Peyer's patch (tissue), 4 donors: ENCODE measurements around the gene ZNF654.

Experiments
- POLR2A ChIP-seq, 2 donors: fragments of 450-650 bp; IDR thresholded peaks; one replicate each; pipeline ENCODE4 v1.5.1; 2017; ENCODE audit warnings: antibody characterized with exemption in 2 of 2, mild to moderate bottlenecking in 2 of 2, moderate library complexity in 2 of 2
- TF ChIP-seq, protein P1 (sequence below), 6 experiments: fragments of 450-650 bp in 4 of 6; fragments of 200-600 bp in 2 of 6; sonication (generic) in 1 of 6; IDR thresholded peaks; one replicate each; pipeline ENCODE4 v1.5.1; 2017 to 2019; ENCODE audit warnings: antibody characterized with exemption in 6 of 6, mild to moderate bottlenecking in 3 of 6, moderate library complexity in 1 of 6

DNA sequence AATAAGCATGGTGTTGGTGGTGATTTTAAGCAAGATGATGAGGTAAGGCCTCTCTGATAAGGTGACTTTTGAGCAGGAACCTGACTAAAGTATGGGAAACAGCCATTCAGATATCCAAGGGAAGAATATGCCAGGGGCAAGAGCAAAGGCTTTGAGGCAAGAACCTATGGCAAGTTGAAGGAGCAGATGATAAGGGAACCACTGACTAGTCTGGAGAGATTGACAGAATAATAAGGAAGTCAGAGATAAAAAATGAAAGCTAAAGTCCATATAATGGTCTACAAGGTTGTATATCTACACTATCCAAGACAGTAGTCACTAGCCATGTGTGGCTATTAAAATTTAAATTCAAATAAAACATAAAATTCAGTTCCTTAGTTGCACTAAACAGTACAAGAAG, 88.2 kb downstream of the ZNF654 start:
- TF ChIP-seq, protein P1, sequence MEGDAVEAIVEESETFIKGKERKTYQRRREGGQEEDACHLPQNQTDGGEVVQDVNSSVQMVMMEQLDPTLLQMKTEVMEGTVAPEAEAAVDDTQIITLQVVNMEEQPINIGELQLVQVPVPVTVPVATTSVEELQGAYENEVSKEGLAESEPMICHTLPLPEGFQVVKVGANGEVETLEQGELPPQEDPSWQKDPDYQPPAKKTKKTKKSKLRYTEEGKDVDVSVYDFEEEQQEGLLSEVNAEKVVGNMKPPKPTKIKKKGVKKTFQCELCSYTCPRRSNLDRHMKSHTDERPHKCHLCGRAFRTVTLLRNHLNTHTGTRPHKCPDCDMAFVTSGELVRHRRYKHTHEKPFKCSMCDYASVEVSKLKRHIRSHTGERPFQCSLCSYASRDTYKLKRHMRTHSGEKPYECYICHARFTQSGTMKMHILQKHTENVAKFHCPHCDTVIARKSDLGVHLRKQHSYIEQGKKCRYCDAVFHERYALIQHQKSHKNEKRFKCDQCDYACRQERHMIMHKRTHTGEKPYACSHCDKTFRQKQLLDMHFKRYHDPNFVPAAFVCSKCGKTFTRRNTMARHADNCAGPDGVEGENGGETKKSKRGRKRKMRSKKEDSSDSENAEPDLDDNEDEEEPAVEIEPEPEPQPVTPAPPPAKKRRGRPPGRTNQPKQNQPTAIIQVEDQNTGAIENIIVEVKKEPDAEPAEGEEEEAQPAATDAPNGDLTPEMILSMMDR (IDR thresholded peaks at IDR 0.05): no peak
- TF ChIP-seq POLR2A (IDR thresholded peaks at IDR 0.05): no peak
